Vagina (tissue), 2 donors: ENCODE measurements around the gene KCNJ15.

Experiments
- POLR2AphosphoS5 ChIP-seq, 2 donors: sonication (generic); formaldehyde crosslinking; IDR thresholded peaks; one replicate each; pipeline ENCODE4 v1.9.0; 2017; ENCODE audit warnings: antibody characterized with exemption in 2 of 2, mild to moderate bottlenecking in 2 of 2, low read depth in 1 of 2; ENCODE audit not compliant: insufficient read depth in 1 of 2
- TF ChIP-seq, protein P1 (sequence below), 3 experiments: fragments of 450-650 bp in 2 of 3; fragments of 200-600 bp in 1 of 3; sonication (generic) in 1 of 3; IDR thresholded peaks; one replicate each; pipeline ENCODE4 v1.5.1; 2017 to 2019; ENCODE audit warnings: antibody characterized with exemption in 3 of 3, mild to moderate bottlenecking in 2 of 3, moderate library complexity in 2 of 3

- TF ChIP-seq, protein P1, sequence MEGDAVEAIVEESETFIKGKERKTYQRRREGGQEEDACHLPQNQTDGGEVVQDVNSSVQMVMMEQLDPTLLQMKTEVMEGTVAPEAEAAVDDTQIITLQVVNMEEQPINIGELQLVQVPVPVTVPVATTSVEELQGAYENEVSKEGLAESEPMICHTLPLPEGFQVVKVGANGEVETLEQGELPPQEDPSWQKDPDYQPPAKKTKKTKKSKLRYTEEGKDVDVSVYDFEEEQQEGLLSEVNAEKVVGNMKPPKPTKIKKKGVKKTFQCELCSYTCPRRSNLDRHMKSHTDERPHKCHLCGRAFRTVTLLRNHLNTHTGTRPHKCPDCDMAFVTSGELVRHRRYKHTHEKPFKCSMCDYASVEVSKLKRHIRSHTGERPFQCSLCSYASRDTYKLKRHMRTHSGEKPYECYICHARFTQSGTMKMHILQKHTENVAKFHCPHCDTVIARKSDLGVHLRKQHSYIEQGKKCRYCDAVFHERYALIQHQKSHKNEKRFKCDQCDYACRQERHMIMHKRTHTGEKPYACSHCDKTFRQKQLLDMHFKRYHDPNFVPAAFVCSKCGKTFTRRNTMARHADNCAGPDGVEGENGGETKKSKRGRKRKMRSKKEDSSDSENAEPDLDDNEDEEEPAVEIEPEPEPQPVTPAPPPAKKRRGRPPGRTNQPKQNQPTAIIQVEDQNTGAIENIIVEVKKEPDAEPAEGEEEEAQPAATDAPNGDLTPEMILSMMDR (IDR thresholded peaks at IDR 0.05), result no peak
- TF ChIP-seq POLR2AphosphoS5 (IDR thresholded peaks at IDR 0.05; ENCODE audit: insufficient read depth in 1 of 2, low read depth in 1 of 2), result no peak
Measured at GRCh38 chr21:38329162-38329561, 72.4 kb downstream of the KCNJ15 start.
